ENCODE results near the gene MAD2L2.
A peak's percentile ranks its signal among the peaks of the same experiment; 100 is the strongest.

The MAD2L2 gene

DNA sequence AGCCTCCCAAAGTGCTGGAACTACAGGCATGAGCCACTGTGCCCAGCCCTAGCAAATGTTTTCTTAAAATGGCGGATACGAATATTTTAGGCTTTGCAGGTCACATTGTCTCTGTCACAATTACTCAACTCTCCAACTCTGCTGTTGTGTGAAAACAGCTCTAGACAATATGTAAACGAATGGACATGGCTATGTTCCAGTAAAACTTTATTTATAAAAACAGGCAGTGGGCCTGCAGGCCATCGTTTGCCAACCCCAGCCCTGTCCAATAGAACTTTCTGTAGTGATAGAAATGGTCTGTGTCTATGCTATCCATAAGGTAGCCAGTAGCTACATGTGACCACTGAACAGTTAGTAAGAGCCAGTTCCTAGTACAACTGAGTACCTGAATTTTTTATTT, 21.2 kb downstream of the MAD2L2 start:
- TF ChIP-seq CREB1 (IDR thresholded peaks at IDR 0.05; ENCODE audit: low read depth) = no peak
- TF ChIP-seq TAF1 (IDR thresholded peaks at IDR 0.05; ENCODE audit: low read depth) = no peak
- TF ChIP-seq, protein P1, sequence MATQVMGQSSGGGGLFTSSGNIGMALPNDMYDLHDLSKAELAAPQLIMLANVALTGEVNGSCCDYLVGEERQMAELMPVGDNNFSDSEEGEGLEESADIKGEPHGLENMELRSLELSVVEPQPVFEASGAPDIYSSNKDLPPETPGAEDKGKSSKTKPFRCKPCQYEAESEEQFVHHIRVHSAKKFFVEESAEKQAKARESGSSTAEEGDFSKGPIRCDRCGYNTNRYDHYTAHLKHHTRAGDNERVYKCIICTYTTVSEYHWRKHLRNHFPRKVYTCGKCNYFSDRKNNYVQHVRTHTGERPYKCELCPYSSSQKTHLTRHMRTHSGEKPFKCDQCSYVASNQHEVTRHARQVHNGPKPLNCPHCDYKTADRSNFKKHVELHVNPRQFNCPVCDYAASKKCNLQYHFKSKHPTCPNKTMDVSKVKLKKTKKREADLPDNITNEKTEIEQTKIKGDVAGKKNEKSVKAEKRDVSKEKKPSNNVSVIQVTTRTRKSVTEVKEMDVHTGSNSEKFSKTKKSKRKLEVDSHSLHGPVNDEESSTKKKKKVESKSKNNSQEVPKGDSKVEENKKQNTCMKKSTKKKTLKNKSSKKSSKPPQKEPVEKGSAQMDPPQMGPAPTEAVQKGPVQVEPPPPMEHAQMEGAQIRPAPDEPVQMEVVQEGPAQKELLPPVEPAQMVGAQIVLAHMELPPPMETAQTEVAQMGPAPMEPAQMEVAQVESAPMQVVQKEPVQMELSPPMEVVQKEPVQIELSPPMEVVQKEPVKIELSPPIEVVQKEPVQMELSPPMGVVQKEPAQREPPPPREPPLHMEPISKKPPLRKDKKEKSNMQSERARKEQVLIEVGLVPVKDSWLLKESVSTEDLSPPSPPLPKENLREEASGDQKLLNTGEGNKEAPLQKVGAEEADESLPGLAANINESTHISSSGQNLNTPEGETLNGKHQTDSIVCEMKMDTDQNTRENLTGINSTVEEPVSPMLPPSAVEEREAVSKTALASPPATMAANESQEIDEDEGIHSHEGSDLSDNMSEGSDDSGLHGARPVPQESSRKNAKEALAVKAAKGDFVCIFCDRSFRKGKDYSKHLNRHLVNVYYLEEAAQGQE (IDR thresholded peaks at IDR 0.05; ENCODE audit: low read depth) = no peak
- no peak for TF ChIP-seq YY1 (IDR thresholded peaks at IDR 0.05; ENCODE audit: low read depth)
- no peak for TF ChIP-seq EP300 (IDR thresholded peaks at IDR 0.05; ENCODE audit: borderline replicate concordance)
- TF ChIP-seq RAD21 (IDR thresholded peaks at IDR 0.05; ENCODE audit: low read depth) = no peak
- no peak for TF ChIP-seq EGR1 (IDR thresholded peaks at IDR 0.05)
- TF ChIP-seq ZBTB7A (IDR thresholded peaks at IDR 0.05; ENCODE audit: low read depth) = no peak
- TF ChIP-seq, protein P2, sequence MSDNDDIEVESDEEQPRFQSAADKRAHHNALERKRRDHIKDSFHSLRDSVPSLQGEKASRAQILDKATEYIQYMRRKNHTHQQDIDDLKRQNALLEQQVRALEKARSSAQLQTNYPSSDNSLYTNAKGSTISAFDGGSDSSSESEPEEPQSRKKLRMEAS (IDR thresholded peaks at IDR 0.05) = no peak
- TF ChIP-seq FOXM1 (IDR thresholded peaks at IDR 0.05; ENCODE audit: borderline replicate concordance, low read depth) = no peak
- TF ChIP-seq TCF12 (IDR thresholded peaks at IDR 0.05; ENCODE audit: low read depth) = no peak
- TF ChIP-seq, protein P3, sequence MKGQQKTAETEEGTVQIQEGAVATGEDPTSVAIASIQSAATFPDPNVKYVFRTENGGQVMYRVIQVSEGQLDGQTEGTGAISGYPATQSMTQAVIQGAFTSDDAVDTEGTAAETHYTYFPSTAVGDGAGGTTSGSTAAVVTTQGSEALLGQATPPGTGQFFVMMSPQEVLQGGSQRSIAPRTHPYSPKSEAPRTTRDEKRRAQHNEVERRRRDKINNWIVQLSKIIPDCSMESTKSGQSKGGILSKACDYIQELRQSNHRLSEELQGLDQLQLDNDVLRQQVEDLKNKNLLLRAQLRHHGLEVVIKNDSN (IDR thresholded peaks at IDR 0.05) = no peak
- no peak for TF ChIP-seq TEAD4 (IDR thresholded peaks at IDR 0.05)

DNA sequence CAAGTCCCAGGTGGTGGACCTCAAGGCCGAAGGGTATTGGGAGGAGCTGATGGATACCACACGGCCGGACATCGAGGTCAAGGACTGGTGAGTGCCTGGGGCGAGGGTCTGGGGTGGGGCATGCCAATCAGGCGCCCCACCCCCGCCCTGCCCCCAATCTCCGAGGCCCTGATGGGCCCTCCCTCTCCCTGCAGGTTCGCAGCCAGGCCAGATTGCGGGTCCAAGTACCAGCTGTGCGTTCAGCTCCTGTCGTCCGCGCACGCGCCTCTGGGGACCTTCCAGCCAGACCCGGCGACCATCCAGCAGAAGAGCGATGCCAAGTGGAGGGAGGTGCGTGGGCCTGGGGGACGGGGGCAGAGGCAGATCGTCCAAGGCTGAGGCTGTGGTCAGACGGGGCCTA, 22.4 kb downstream of the MAD2L2 start:
- no peak for TF ChIP-seq ZBTB7A (IDR thresholded peaks at IDR 0.05; ENCODE audit: low read depth)
- TF ChIP-seq, protein P1 (IDR thresholded peaks at IDR 0.05; ENCODE audit: low read depth) = no peak
- no peak for TF ChIP-seq TEAD4 (IDR thresholded peaks at IDR 0.05)
- no peak for TF ChIP-seq RAD21 (IDR thresholded peaks at IDR 0.05; ENCODE audit: low read depth)
- TF ChIP-seq CREB1 (IDR thresholded peaks at IDR 0.05; ENCODE audit: low read depth) = no peak
- TF ChIP-seq CEBPB (IDR thresholded peaks at IDR 0.05) = no peak
- TF ChIP-seq NFIC (IDR thresholded peaks at IDR 0.05) = no peak
- TF ChIP-seq EP300 (IDR thresholded peaks at IDR 0.05; ENCODE audit: borderline replicate concordance) = no peak
- no peak for TF ChIP-seq TAF1 (IDR thresholded peaks at IDR 0.05; ENCODE audit: low read depth)
- TF ChIP-seq EGR1 (IDR thresholded peaks at IDR 0.05) = no peak
- TF ChIP-seq, protein P2 (IDR thresholded peaks at IDR 0.05) = no peak
- no peak for TF ChIP-seq FOXM1 (IDR thresholded peaks at IDR 0.05; ENCODE audit: borderline replicate concordance, low read depth)
- no peak for TF ChIP-seq YY1 (IDR thresholded peaks at IDR 0.05; ENCODE audit: low read depth)
- TF ChIP-seq, protein P3 (IDR thresholded peaks at IDR 0.05) = no peak
- TF ChIP-seq TCF12 (IDR thresholded peaks at IDR 0.05; ENCODE audit: low read depth) = no peak

DNA sequence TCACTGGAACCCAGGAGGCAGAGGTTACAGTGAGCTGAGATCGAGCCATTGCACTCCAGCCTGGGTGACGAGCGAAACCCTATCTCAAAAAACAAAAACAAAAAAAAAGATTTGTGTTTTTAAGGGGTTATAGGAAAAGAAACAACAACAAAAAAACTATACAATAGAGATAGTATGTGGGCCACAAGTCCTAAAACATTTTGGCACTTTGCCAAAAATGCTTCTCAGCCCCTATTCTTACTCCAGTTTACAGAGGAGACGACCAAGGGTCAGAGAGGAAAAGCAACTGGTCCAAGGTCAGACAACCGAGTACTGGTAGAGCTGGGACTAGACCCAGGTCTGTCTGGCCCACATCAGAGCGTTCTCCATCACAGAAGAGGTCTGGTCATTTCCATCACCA, 23.3 kb downstream of the MAD2L2 start:
- TF ChIP-seq EP300 (IDR thresholded peaks at IDR 0.05; ENCODE audit: borderline replicate concordance) (no peak), NFIC (IDR thresholded peaks at IDR 0.05) (peak; percentile 78), FOXM1 (IDR thresholded peaks at IDR 0.05; ENCODE audit: borderline replicate concordance, low read depth) (no peak), CREB1 (IDR thresholded peaks at IDR 0.05; ENCODE audit: low read depth) (no peak), TCF12 (IDR thresholded peaks at IDR 0.05; ENCODE audit: low read depth) (no peak)

DNA sequence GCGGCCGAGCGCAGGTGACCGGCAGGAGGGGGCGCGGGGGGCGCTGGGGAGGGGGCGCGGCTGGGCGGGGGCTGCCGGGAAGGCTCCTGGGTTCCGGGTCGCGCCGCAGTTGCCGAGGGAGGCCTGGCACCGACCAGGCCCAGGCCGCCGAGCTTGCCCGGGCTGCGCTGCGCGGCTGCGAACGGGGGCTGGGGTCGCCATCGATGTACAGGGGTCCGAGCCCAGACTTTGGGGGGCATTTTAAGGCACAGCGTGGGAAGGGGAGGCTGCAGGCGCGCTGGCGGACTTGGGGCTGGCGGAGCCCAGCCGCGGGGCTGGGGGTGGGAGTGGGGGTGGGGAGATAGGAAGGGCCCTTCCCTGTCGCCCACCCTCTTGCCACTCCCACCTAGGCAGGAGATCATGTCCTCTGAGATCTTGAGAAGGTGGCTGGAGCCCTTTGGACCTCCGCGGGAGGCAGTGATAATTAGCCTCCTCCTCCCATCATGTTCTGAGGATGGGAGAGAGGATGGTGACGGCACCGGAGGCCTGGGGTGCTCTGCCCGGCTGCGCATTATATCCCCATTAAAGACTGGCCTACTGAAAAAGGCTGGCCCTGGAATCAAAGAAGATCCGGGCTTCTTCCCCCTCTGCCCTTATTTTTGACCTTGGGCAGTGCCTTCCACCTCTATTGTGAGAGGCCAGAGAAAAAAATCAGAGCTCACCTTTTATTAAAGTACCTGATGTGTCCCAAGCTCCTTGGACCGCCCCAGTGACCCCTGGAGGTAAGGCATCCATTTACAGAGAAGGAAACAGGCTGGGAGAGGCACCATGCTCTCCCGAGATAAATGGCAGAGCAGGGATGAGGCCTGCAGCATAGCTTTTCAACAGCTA, 25.8 kb downstream of the MAD2L2 start:
- TF ChIP-seq TCF12 (IDR thresholded peaks at IDR 0.05; ENCODE audit: low read depth) (no peak), FOXM1 (IDR thresholded peaks at IDR 0.05; ENCODE audit: borderline replicate concordance, low read depth) (no peak), TEAD4 (IDR thresholded peaks at IDR 0.05) (no peak), ZBTB7A (IDR thresholded peaks at IDR 0.05; ENCODE audit: low read depth) (no peak), EP300 (IDR thresholded peaks at IDR 0.05; ENCODE audit: borderline replicate concordance) (no peak), YY1 (IDR thresholded peaks at IDR 0.05; ENCODE audit: low read depth) (no peak), CREB1 (IDR thresholded peaks at IDR 0.05; ENCODE audit: low read depth) (no peak), TAF1 (IDR thresholded peaks at IDR 0.05; ENCODE audit: low read depth) (no peak), CEBPB (IDR thresholded peaks at IDR 0.05) (no peak)
- TF ChIP-seq, protein P2 (IDR thresholded peaks at IDR 0.05) = no peak

All from Ishikawa (cell line).